DOHH2 (cell line): ENCODE measurements around the gene XRCC3.

Source experiments
- CTCF ChIP-seq: fragments of 200-600 bp; sonication (generic); IDR thresholded peaks from one replicate; pipeline ENCODE4 v1.5.1; 2014; ENCODE audit warnings: antibody characterized with exemption, mild to moderate bottlenecking, low read depth, low read length; ENCODE audit not compliant: poor library complexity, severe bottlenecking
- EZH2phosphoT487 ChIP-seq: fragments of 200-600 bp; sonication (generic); IDR thresholded peaks from 2 replicates; pipeline ENCODE4 v1.6.1; 2017; ENCODE audit warnings: borderline replicate concordance, mild to moderate bottlenecking, antibody characterized with exemption, low read length, moderate library complexity, mixed read lengths

- no peak for TF ChIP-seq CTCF
- no peak for TF ChIP-seq EZH2phosphoT487
Observed at GRCh38 chr14:103703433-103704385, 11.5 kb downstream of the XRCC3 start.
